Glutamatergic neuron (in vitro differentiated cells): ENCODE results near the gene NFYB. TPM values are rescaled to one million over a fixed set of nuclear protein-coding genes. Genes with fewer than 3 reads are reported as not detected.
A peak's percentile ranks its signal among the peaks of the same experiment; 100 is the strongest.

Experiments
- DNase-seq: peaks from one replicate; pipeline ENCODE4 v3.0.0; 2022
- H3K27ac Mint-ChIP-seq: one replicate; pipeline ENCODE4 v1.8.0; 2020; ENCODE audit warnings: mild to moderate bottlenecking, mixed read lengths, inconsistent platforms; ENCODE audit not compliant: unreplicated experiment
- H3K27me3 Mint-ChIP-seq: one replicate; pipeline ENCODE4 v1.8.0; 2020; ENCODE audit warnings: mild to moderate bottlenecking, moderate library complexity, mixed read lengths, inconsistent platforms; ENCODE audit not compliant: unreplicated experiment
- H3K36me3 Mint-ChIP-seq: one replicate; pipeline ENCODE4 v1.8.0; 2020; ENCODE audit warnings: mild to moderate bottlenecking, mixed read lengths, inconsistent platforms; ENCODE audit not compliant: unreplicated experiment
- H3K4me1 Mint-ChIP-seq: one replicate; pipeline ENCODE4 v1.8.0; 2020; ENCODE audit warnings: mild to moderate bottlenecking, low read depth, mixed read lengths, inconsistent platforms; ENCODE audit not compliant: unreplicated experiment
- H3K4me3 Mint-ChIP-seq: one replicate; pipeline ENCODE4 v1.8.0; 2020; ENCODE audit warnings: mild to moderate bottlenecking, mixed read lengths, inconsistent platforms; ENCODE audit not compliant: unreplicated experiment
- H3K9me3 Mint-ChIP-seq: one replicate; pipeline ENCODE4 v1.8.0; 2020; ENCODE audit warnings: mild to moderate bottlenecking, moderate library complexity, mixed read lengths, inconsistent platforms; ENCODE audit not compliant: unreplicated experiment
- long read RNA-seq: library from polyadenylated mRNA; unstranded; transcript quantifications from one replicate; pipeline ENCODE4 v2.0.0, GENCODE V29; 2020; ENCODE audit not compliant: unreplicated experiment
- total RNA-seq: library from RNA; stranded (reverse); fragmentation: NEBNext Ultra II Directional; extraction: Animal tissue kit (Norgen Biotek cat#: 25700); gene quantifications from one replicate; pipeline ENCODE4 v1.2.1, GENCODE V29; 2021; ENCODE audit not compliant: unreplicated experiment
- TF ChIP-seq, protein P1 (sequence below): fragments of 200-600 bp; sonication (generic); IDR thresholded peaks from one replicate; pipeline ENCODE4 v1.5.0; 2021; ENCODE audit not compliant: partially characterized antibody, unreplicated experiment

Gene NFYB
- total RNA-seq = 17.1 TPM
- long read RNA-seq, transcript NFYB-201 (8 exons, 3,512 nt) = major isoform, 9 of 13 reads
- long read RNA-seq, partial matches to known transcripts = 1 of 13 reads
- long read RNA-seq, other reads (novel, unspliced or antisense) = 3 of 13 reads

DNA sequence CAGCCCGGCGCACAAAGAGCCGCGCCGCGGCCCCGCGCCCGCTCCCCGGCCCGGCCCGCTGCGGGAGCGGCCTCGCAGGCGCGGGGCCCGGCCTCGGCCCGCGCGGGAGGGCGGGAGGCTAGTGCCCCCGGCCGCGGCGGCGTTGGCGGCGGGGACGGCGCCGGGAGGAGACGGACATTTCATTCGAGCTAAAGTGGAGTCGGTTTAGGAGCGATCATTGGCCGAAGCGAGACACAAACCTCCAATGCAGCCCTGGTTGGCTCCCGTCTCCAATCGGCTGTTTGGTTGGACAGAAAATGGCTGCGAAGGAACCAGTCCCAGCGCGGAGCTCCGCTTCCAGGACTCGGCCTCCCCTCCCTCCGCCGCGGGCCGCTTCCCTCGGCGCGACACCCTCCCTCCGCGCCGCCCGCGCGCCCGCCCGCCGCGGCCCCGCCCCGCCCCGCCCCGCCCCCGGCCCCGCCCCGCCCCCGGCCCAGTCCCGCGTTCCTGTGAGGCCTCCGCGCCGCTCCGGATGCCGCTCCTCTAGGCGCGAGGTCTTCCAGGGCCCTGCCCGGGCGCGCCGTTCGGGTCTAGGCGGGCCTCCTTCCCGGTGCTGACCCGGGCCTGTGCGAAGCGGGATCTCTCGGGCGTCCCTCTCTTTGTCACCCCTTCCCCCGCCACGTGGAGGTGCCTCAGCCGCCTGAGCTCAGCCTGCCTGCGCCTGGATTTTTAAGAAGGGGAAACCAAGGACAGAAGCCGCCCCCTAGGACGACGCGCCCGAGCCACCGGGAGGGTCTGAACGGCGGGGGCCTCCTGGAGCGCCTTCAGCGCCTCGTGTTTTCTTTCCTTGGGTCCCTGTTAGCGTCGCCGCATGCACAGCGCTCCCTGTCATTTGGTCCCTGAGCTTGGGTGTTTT is at the start of gene NFYB:
Gene NFYB, minus strand, starts transcription at position 309 of the 895 bp plus-strand sequence. CDS start 2,757 bp downstream, outside the sequence.
- H3K27ac Mint-ChIP-seq = peak within 1 kb of the TSS; percentile 94
- H3K4me1 Mint-ChIP-seq = peaks cover 13% of the 10 kb centered on the region
- H3K4me3 Mint-ChIP-seq = peak within 1 kb of the TSS; percentile 86
- H3K9me3 Mint-ChIP-seq = peaks cover 1% of the 10 kb centered on the region
- TF ChIP-seq, protein P1, sequence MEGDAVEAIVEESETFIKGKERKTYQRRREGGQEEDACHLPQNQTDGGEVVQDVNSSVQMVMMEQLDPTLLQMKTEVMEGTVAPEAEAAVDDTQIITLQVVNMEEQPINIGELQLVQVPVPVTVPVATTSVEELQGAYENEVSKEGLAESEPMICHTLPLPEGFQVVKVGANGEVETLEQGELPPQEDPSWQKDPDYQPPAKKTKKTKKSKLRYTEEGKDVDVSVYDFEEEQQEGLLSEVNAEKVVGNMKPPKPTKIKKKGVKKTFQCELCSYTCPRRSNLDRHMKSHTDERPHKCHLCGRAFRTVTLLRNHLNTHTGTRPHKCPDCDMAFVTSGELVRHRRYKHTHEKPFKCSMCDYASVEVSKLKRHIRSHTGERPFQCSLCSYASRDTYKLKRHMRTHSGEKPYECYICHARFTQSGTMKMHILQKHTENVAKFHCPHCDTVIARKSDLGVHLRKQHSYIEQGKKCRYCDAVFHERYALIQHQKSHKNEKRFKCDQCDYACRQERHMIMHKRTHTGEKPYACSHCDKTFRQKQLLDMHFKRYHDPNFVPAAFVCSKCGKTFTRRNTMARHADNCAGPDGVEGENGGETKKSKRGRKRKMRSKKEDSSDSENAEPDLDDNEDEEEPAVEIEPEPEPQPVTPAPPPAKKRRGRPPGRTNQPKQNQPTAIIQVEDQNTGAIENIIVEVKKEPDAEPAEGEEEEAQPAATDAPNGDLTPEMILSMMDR = no peak
- H3K36me3 Mint-ChIP-seq = no peaks in the 10 kb centered on the region
- peaks cover 2% of the 10 kb centered on the region for H3K27me3 Mint-ChIP-seq
- peak; percentile 88 for DNase-seq

DNA sequence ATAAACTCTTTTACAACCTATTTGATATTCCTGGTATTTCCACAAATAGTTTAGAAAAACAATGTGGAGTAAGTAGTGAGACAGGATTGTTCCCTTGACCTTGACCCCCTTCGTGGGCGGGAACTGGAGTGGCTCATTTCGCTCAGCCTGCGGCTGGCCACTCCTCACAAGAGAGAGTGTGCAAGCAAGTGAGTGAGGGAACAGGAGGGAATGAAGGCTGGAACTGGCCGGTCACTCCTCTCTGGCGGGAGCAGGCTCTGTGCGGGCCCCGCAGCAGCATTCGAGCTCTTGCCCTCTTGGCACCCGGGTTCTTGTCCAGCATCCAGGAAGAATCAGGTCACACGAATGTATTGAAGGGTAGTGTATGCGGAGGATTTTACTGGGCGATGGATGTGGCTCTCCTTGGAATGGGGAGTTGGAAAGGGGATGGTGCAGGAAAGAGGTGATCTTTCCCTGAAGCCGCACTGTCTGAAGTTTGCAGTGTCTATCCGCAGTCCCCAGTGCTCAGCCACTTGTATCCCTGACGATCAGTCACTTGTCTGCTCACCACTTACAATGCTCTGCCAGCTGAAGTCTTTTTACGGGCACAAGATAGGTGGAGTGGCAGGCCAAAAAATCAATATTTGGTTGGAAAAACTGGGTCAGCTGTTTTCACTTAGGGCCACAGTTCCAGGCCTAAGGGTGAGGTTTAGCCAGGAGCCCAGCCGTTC is 49.6 kb upstream of the NFYB start:
- H3K4me1 Mint-ChIP-seq = no peaks in the 10 kb centered on the region
- no peak for DNase-seq
- TF ChIP-seq, protein P1 = no peak
- no peak overlapping the region for H3K27ac Mint-ChIP-seq
- H3K27me3 Mint-ChIP-seq = no peaks in the 10 kb centered on the region
- no peak overlapping the region for H3K4me3 Mint-ChIP-seq
- H3K36me3 Mint-ChIP-seq = peaks cover 8% of the 10 kb centered on the region
- peaks cover 7% of the 10 kb centered on the region for H3K9me3 Mint-ChIP-seq

DNA sequence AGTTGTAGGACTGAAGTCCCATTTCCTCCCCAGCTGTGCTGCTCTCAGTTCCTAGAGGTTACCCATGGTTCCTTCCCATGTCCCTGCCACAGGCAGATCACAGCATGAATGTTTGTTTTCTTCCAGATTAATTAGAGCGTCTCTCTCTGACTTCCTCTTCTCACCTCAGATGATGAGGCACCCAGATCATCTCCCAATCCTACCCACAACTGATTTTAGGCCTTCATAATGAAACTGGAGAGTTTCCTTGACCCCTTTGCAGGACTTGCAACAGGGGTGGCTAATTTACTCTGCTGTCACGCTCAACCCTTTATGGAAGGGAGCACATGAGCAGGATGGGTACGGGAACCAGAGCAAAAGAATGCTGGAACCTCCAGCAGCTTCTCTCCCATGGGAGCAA is 45.4 kb upstream of the NFYB start:
- peaks cover 5% of the 10 kb centered on the region for H3K4me1 Mint-ChIP-seq
- no peak overlapping the region for H3K27ac Mint-ChIP-seq
- TF ChIP-seq, protein P1 = no peak
- H3K36me3 Mint-ChIP-seq = peaks cover 5% of the 10 kb centered on the region
- peaks cover 7% of the 10 kb centered on the region for H3K9me3 Mint-ChIP-seq
- no peak overlapping the region for H3K4me3 Mint-ChIP-seq
- H3K27me3 Mint-ChIP-seq = peaks cover 1% of the 10 kb centered on the region
- DNase-seq = no peak

DNA sequence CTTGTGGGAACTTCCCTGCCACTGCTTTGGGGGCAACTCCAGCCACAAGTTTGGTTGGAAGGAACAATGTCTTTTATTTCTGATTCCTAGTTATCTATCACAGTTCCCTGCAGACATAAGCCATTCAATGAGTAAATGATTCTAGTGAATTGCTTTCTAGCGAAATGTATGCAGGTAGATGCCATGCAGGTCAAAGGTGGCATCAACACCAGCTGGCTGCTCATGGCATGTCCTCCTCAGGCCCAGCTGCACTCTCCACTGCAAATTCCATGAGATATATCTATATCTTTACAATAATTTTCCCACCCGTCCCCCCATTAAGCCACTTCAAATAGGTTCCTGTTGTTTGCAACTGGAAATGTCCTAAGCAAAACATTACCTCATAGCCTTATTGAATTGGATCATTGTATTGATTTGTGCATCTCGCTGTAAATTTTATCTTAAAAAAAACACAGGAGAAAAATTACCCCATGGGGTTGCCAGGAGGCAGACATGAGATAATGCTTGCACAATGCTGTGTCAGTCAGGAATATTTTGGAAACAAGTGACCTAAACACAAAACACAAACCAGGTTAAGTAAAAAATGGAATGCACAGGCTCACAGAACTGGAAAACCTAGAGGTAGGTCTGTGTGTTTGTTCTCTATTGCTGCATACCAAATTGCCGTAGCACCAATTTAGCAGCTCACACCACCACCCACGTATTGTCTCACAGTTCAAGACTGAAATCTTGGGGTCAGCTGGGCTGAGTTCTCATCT is 44.8 kb upstream of the NFYB start:
- H3K4me3 Mint-ChIP-seq = no peak overlapping the region
- TF ChIP-seq, protein P1 = no peak
- peaks cover 8% of the 10 kb centered on the region for H3K4me1 Mint-ChIP-seq
- no peak for DNase-seq
- H3K9me3 Mint-ChIP-seq = peaks cover 7% of the 10 kb centered on the region
- peaks cover 2% of the 10 kb centered on the region for H3K27me3 Mint-ChIP-seq
- no peak overlapping the region for H3K27ac Mint-ChIP-seq
- peaks cover 4% of the 10 kb centered on the region for H3K36me3 Mint-ChIP-seq
